ENCODE measurements around the gene ETF1.
"Not testable (repeated sequence)": the region's sequence is repeated elsewhere in the genome, so short reads cannot be mapped to it uniquely, and the experiment has no call there.

ETF1 gene

GRCh38 chr5:138491669-138492559 is 51.1 kb downstream of the ETF1 start:
- Mint-ChIP-seq H3K9me3 (no peaks in the 10 kb centered on the region), H3K27ac (peak overlapping the region in 1 of 2 donors; percentile 73), H3K4me1 (peaks cover 24% of the 10 kb centered on the region), H3K27me3 (peaks cover 34% of the 10 kb centered on the region), H3K4me3 (peak overlapping the region; percentile 91 to 99)
- DNase-seq (peak; percentile 81 to 83), ATAC-seq (peak; percentile 99)

GRCh38 chr5:138491284-138491648 is 51.8 kb downstream of the ETF1 start:
- Mint-ChIP-seq H3K27me3 (peaks cover 34% of the 10 kb centered on the region), H3K4me1 (peaks cover 24% of the 10 kb centered on the region), H3K4me3 (peak overlapping the region in 1 of 2 donors; percentile 31), H3K27ac (no peak overlapping the region), H3K9me3 (no peaks in the 10 kb centered on the region)
- DNase-seq (no peak), ATAC-seq (no peak)

- H3K27me3 Mint-ChIP-seq: peaks cover 34% of the 10 kb centered on the region
- H3K9me3 Mint-ChIP-seq: no peaks in the 10 kb centered on the region
- peak overlapping the region; percentile 31 to 57 for H3K4me3 Mint-ChIP-seq
- H3K4me1 Mint-ChIP-seq: peaks cover 24% of the 10 kb centered on the region
- no peak overlapping the region for H3K27ac Mint-ChIP-seq
- DNase-seq: no peak
- no peak for ATAC-seq
Measured at GRCh38 chr5:138490648-138491283, 52.3 kb downstream of the ETF1 start.

GRCh38 chr5:138489683-138490061 is 53.4 kb downstream of the ETF1 start:
- ATAC-seq (no peak), DNase-seq (no peak)
- Mint-ChIP-seq H3K27ac (no peak overlapping the region), H3K4me1 (peaks cover 24% of the 10 kb centered on the region), H3K27me3 (peaks cover 34% of the 10 kb centered on the region), H3K9me3 (no peaks in the 10 kb centered on the region), H3K4me3 (no peak overlapping the region)

GRCh38 chr5:138488481-138488945 is 54.5 kb downstream of the ETF1 start:
- Mint-ChIP-seq H3K27me3 (peaks cover 34% of the 10 kb centered on the region), H3K4me1 (peaks cover 21% of the 10 kb centered on the region), H3K27ac (no peak overlapping the region), H3K9me3 (no peaks in the 10 kb centered on the region), H3K4me3 (no peak overlapping the region)
- no peak for DNase-seq
- no peak for ATAC-seq

- H3K4me1 Mint-ChIP-seq: no peaks in the 10 kb centered on the region
- H3K9me3 Mint-ChIP-seq: no peaks in the 10 kb centered on the region
- no peaks in the 10 kb centered on the region for H3K27me3 Mint-ChIP-seq
- H3K4me3 Mint-ChIP-seq: no peak overlapping the region
- ATAC-seq (no peak), DNase-seq (no peak)
- no peak overlapping the region for H3K27ac Mint-ChIP-seq
Measured at GRCh38 chr5:138482638-138483037, 60.4 kb downstream of the ETF1 start.

GRCh38 chr5:138476918-138477317 is 66.1 kb downstream of the ETF1 start:
- peaks cover 11% of the 10 kb centered on the region for H3K27me3 Mint-ChIP-seq
- H3K4me1 Mint-ChIP-seq: no peaks in the 10 kb centered on the region
- no peak for ATAC-seq
- DNase-seq: no peak
- H3K27ac Mint-ChIP-seq: no peak overlapping the region
- no peak overlapping the region for H3K4me3 Mint-ChIP-seq
- no peaks in the 10 kb centered on the region for H3K9me3 Mint-ChIP-seq

GRCh38 chr5:138473151-138473550 is 69.9 kb downstream of the ETF1 start:
- H3K4me1 Mint-ChIP-seq, H3K9me3 Mint-ChIP-seq, H3K27ac Mint-ChIP-seq, ATAC-seq, DNase-seq, H3K4me3 Mint-ChIP-seq: not testable (repeated sequence)
- H3K27me3 Mint-ChIP-seq: peaks cover 11% of the 10 kb centered on the region

GRCh38 chr5:138472353-138472752 is 70.7 kb downstream of the ETF1 start:
- Mint-ChIP-seq H3K9me3 (no peaks in the 10 kb centered on the region), H3K4me1 (peaks cover 16% of the 10 kb centered on the region), H3K27ac (no peak overlapping the region), H3K4me3 (no peak overlapping the region), H3K27me3 (peaks cover 11% of the 10 kb centered on the region)
- DNase-seq (no peak), ATAC-seq (no peak)

- no peak overlapping the region for H3K27ac Mint-ChIP-seq
- no peak for ATAC-seq
- H3K9me3 Mint-ChIP-seq: no peaks in the 10 kb centered on the region
- H3K27me3 Mint-ChIP-seq: peaks cover 4% of the 10 kb centered on the region
- no peak for DNase-seq
- no peak overlapping the region for H3K4me3 Mint-ChIP-seq
- peaks cover 28% of the 10 kb centered on the region for H3K4me1 Mint-ChIP-seq
Measured at GRCh38 chr5:138471052-138471361, 72.0 kb downstream of the ETF1 start.

- Mint-ChIP-seq H3K4me1 (peaks cover 28% of the 10 kb centered on the region), H3K9me3 (no peaks in the 10 kb centered on the region), H3K4me3 (no peak overlapping the region), H3K27me3 (no peaks in the 10 kb centered on the region), H3K27ac (no peak overlapping the region)
- ATAC-seq (no peak), DNase-seq (no peak)
Measured at GRCh38 chr5:138470322-138471051, 72.5 kb downstream of the ETF1 start.

- no peak overlapping the region for H3K4me3 Mint-ChIP-seq
- H3K9me3 Mint-ChIP-seq: no peaks in the 10 kb centered on the region
- H3K4me1 Mint-ChIP-seq: peaks cover 28% of the 10 kb centered on the region
- ATAC-seq (no peak), DNase-seq (peak in 1 of 2 donors; percentile 29)
- no peak overlapping the region for H3K27ac Mint-ChIP-seq
- H3K27me3 Mint-ChIP-seq: no peaks in the 10 kb centered on the region
Measured at GRCh38 chr5:138469540-138470321, 73.3 kb downstream of the ETF1 start.

GRCh38 chr5:138468966-138469539 is 74.0 kb downstream of the ETF1 start:
- H3K4me1 Mint-ChIP-seq: peaks cover 28% of the 10 kb centered on the region
- no peaks in the 10 kb centered on the region for H3K27me3 Mint-ChIP-seq
- H3K4me3 Mint-ChIP-seq: peak overlapping the region; percentile 13 to 59
- H3K9me3 Mint-ChIP-seq: no peaks in the 10 kb centered on the region
- no peak for DNase-seq
- ATAC-seq: no peak
- no peak overlapping the region for H3K27ac Mint-ChIP-seq

- peak overlapping the region in 1 of 2 donors; percentile 98 for H3K27ac Mint-ChIP-seq
- ATAC-seq (no peak), DNase-seq (no peak)
- H3K27me3 Mint-ChIP-seq: no peaks in the 10 kb centered on the region
- H3K9me3 Mint-ChIP-seq: no peaks in the 10 kb centered on the region
- peak overlapping the region; percentile 87 to 91 for H3K4me3 Mint-ChIP-seq
- peaks cover 34% of the 10 kb centered on the region for H3K4me1 Mint-ChIP-seq
Measured at GRCh38 chr5:138468133-138468965, 74.7 kb downstream of the ETF1 start.

Data from stimulated activated naive CD8-positive, alpha-beta T cell treated with anti-CD3 and anti-CD28 coated beads, Interleukin-15, amount 100 ng/mL, for 72 hours (primary cell).